ENCODE measurements around the gene SORL1.
"Not testable (repeated sequence)": the region's sequence is repeated elsewhere in the genome, so short reads cannot be mapped to it uniquely, and the experiment has no call there.

Gene SORL1

GRCh38 chr11:121626980-121627379 is 174.9 kb downstream of the SORL1 start:
- DNase-seq (ENCODE audit: low read depth in 2 of 2): no peak

- no peak for DNase-seq (ENCODE audit: low read depth in 2 of 2)
Measured at GRCh38 chr11:121630041-121630440, 177.9 kb downstream of the SORL1 start.

GRCh38 chr11:121631456-121631855 is 179.3 kb downstream of the SORL1 start:
- DNase-seq (ENCODE audit: low read depth in 2 of 2): no peak

GRCh38 chr11:121634273-121634672 is 182.2 kb downstream of the SORL1 start:
- no peak for DNase-seq (ENCODE audit: low read depth in 2 of 2)

- no peak for DNase-seq (ENCODE audit: low read depth in 2 of 2)
Measured at GRCh38 chr11:121634889-121635288, 182.8 kb downstream of the SORL1 start.

GRCh38 chr11:121636081-121636799 is 184.1 kb downstream of the SORL1 start:
- DNase-seq (ENCODE audit: low read depth in 2 of 2): no peak

- DNase-seq (ENCODE audit: low read depth in 2 of 2): no peak
Measured at GRCh38 chr11:121636800-121637176, 184.7 kb downstream of the SORL1 start.

GRCh38 chr11:121637587-121637986 is 185.5 kb downstream of the SORL1 start:
- DNase-seq (ENCODE audit: low read depth in 2 of 2): not testable (repeated sequence)

GRCh38 chr11:121643479-121644186 is 191.5 kb downstream of the SORL1 start:
- no peak for DNase-seq (ENCODE audit: low read depth in 2 of 2)

GRCh38 chr11:121644187-121644512 is 192.0 kb downstream of the SORL1 start:
- DNase-seq (ENCODE audit: low read depth in 2 of 2): no peak

- no peak for DNase-seq (ENCODE audit: low read depth in 2 of 2)
Measured at GRCh38 chr11:121645001-121645400, 192.9 kb downstream of the SORL1 start.

- no peak for DNase-seq (ENCODE audit: low read depth in 2 of 2)
Measured at GRCh38 chr11:121645596-121645995, 193.5 kb downstream of the SORL1 start.

GRCh38 chr11:121648306-121648705 is 196.2 kb downstream of the SORL1 start:
- no peak for DNase-seq (ENCODE audit: low read depth in 2 of 2)

GRCh38 chr11:121649798-121650197 is 197.7 kb downstream of the SORL1 start:
- no peak for DNase-seq (ENCODE audit: low read depth in 2 of 2)

GRCh38 chr11:121650351-121651256 is 198.5 kb downstream of the SORL1 start:
- no peak for DNase-seq (ENCODE audit: low read depth in 2 of 2)

GRCh38 chr11:121651257-121651605 is 199.1 kb downstream of the SORL1 start:
- DNase-seq (ENCODE audit: low read depth in 2 of 2): no peak

GRCh38 chr11:121652971-121653370 is 200.9 kb downstream of the SORL1 start:
- DNase-seq (ENCODE audit: low read depth in 2 of 2): no peak

- DNase-seq (ENCODE audit: low read depth in 2 of 2): no peak
Measured at GRCh38 chr11:121654259-121654842, 202.2 kb downstream of the SORL1 start.

GRCh38 chr11:121654843-121655536 is 202.9 kb downstream of the SORL1 start:
- no peak for DNase-seq (ENCODE audit: low read depth in 2 of 2)

- DNase-seq (ENCODE audit: low read depth in 2 of 2): peak; percentile 60 to 66
Measured at GRCh38 chr11:121655537-121656327, 203.6 kb downstream of the SORL1 start.
